Embryonic facial prominence (tissue), 1 donor: ENCODE data around the gene PRKG1.

Experiments
- DNase-seq: peaks from one replicate; pipeline ENCODE4 v3.0.0-alpha.2; 2016; ENCODE audit errors: extremely low spot score

Gene PRKG1

DNA sequence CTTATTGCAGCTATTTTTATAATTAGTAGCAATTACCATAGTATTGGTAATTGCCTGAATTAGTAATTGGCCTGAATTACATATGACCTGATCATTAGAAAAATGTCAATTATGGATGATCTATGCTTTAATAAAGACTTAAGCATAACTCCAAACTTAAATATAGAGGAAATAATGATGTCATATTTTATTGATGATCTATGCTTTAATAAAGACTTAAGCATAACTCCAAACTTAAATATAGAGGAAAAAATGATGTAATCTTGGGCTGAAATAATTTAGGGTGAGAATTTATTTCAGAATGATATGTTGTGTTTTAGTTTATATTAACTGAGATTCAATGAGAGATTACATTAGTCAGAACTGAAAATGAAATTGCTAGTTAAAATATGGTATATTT, 973.8 kb downstream of the PRKG1 start:
- no peak for DNase-seq

DNA sequence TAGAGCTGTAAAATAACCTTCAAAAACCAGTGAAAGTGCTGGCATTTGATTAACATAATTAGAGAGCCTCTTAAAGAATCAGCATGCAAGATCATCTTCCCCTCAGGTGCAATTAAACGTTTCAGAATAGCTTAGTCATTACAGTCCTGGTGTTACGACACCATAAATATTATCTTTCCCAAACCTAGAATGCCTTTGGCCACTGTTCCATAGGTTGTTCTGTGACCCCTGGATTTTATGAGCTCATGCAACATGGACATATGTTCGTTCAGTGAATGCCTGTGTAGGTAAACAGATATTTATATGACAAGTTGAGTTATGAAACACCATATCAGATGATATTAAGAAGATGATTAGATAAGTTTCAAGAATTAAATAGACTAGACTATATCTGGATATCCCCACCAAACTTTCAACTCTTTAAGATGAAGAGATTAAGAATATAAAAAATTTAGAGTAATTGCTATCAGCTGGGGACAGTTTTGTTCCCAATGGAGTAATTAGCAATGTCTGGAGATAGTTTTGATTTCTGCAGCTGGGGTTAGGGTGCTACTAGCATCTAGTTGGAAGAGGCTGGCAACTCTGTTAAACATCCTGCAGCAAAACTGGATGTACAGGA, 976.3 kb downstream of the PRKG1 start:
- no peak for DNase-seq

DNA sequence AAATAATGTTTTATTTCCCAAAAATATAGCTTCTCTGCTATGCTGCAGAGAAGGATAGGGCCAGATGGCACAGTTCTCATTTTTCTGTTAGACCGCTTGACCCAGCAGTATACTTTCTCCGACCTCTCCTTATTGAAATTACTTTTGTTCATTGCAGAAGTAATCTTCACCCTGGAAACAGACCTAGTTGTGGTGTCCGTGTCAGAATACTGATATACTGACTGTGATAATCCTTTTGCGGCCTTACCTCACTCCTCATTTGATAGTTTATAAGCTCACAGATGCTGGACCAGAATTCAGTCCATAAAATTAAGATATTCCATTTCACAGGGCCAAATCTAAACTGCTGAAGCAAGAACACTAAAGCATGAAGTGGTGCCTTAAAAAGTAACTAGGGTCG, 979.2 kb downstream of the PRKG1 start:
- DNase-seq, result no peak

DNA sequence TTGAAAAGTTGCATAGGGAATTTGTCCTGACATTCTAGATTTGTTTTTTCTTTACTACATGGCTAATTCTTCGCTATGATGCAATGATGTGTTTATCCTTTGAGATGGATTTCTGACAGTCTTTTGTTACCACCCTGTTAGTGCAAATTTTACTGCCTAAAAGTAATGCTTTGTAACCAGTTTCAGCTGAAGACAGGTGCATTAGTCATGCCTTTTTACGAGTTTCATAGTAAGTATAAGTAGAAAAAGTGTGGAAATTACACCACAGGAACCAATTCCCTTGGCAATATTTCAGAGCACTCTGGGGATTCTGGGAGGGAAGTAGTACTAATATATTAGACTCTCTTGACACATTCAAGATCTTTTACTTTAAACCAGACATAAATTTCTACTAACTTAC, 982.0 kb downstream of the PRKG1 start:
- no peak for DNase-seq

DNA sequence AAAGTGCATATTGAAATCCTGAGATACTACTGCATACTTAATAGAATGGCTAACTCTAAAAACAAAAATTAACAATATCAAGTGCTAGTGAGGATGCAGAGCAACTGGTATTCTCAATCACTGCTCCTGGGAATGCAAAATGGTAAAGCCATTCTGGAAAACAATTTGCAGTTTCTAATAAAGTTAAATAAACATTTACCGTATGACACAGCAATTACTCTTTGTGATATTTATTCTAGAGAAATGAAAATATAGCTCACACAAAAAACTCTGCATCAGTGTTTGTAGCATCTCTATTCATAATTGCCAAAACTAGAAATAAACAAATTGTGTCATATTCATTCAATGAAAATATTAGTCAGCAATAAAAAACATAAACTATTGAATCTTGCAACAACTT, 984.8 kb downstream of the PRKG1 start:
- no peak for DNase-seq

DNA sequence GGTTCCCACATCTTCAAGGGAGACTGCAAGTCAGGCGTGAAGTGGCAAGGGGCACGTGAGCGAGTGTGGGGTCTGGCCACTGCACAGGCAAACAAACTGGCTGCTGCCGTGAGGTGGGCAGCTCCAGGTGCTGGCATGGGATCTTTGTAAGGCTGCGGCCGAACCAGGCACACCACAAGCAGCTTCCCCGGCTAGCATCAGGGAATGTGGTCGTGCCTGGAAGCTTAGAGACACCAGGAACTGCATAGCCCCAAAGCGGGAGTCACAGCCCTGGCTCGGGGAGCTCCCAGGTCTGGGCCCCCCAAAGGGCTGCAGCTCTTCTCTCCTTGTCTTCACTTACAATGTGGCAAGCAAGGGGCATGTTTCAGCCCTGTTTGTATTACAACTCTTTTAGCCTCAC, 988.9 kb downstream of the PRKG1 start:
- DNase-seq, result no peak

DNA sequence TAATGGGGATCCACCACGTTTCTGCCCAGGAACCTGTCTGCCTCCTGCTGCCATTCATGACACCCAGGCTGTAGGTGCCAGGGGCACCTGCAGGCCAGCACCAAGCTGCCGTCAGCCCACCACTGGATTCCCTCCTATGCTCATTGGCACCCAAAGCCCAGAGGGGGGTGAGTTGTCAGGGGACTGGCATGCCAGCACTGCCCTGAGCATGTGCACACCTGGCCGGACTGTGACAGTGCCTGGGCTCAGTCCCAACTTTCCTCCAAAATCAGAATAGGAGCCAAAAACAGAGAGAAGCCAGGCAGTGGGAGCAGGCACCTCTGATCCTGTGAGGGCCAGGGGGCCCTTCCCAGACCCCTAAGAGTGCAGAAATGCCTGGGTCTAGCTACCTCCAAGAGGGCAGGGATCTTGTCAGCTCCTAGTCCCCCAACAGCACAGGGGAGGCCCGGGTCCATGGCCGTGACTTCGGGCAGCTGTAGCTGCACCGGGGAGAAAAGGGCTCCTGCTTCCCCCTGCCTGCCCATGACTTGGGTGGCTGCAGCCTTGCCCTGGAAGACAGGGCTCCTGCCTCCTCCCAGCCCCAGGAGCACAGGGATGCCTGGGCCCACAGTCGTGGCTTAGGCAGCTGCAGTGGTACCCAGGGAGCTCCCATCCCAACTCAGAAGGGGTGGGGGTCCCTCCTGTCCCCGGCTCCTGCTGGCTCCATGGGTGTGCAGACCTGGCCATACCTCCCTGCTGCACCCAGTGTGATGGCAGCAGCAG, 990.0 kb downstream of the PRKG1 start:
- DNase-seq, result no peak

DNA sequence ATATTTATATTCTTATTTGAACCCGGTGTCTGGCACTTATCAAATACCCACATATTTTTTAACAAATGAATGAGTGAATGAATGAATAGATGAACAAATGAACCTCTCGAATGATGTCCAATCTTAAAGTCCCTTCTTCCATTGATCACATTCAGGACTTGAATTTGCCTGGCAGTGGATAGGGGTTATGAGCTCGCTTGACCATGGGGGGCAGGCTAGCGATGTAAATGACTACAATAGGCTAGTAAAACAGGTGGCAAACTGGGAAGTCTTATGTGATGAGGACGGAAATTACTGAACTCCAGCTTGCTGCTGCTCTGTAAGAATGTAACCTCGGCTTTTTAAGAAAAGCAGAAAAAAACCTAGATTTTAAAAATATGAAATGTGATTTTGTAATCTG, 992.1 kb downstream of the PRKG1 start:
- no peak for DNase-seq

DNA sequence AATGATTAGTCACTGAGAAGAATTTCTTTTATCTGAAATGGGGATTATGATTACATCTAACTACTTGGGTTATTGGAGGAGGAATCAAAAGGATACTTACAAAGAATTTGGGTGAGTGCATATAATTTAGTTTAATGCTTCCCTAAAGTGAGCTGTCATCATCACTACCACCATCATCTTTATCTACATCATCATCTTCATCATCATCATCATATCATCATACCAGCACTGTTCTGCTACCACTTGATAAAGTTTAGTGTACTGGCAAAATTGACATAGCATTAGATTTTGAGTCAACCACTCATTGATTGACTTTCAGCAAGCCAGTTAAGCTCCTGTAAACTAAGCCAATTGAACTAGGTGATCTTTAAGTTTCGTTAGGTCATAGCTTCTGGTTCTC, 994.2 kb downstream of the PRKG1 start:
- no peak for DNase-seq

DNA sequence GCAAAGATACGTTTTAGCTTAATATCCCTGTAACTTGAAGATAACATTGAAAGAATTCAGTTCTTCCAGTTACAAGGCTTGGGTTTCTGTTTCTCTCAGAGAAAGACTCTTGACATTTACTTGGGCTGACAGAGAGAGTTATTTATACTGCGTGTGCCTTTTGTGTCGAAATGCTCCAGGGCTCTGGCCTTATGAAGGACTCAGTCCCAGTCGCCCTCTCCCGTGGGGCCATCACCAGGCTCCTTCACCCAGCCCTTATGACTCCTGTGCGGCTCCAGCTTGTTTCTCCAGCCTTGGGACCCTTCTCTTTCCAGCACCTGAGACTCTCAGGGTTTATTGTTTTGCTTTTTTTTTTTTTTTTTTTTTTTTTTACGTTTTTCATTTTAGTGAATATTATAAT, 997.5 kb downstream of the PRKG1 start:
- DNase-seq, result no peak

DNA sequence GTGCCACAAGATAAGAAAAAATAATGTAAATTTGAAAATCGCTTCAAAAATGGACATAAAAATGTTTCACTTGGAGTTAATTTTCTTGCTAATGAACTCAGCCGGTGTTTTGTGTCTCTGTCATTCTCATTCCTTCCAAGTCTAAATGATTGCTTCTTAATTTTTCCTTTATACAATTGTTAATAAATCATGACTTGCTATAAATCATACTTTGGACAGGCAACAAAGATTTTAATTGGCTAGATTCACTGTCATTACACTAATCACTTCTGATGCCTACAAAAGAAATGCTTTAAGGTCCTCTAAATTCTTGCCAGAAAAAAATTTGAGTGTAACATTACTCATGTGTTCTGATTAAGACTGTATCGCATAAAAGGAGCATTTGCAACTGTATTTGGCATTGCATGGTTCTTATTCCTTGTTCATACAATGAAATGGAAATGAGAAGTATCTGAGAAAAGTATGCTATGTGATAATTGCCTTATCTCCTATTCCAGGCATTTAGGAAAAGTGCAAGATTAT, 1000.3 kb downstream of the PRKG1 start:
- DNase-seq, result no peak

DNA sequence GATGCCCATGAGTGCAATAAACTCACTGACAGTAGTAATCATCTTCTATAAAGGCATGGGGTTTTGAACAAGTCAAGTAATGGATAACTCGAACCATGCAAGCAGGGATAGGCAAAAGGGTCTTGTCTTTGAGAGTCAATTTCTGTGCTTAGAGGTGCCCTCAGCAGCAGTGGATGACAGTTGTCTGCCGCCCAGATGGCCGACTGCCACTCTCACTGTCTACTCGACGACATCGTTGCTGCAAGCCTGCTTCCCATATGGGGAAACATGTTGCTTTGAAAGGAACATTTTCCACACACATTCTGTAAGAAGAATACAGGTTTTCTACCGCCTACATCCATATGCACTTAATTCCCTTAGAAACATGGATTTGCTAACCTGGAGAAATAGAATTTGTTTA, 1003.5 kb downstream of the PRKG1 start:
- no peak for DNase-seq

DNA sequence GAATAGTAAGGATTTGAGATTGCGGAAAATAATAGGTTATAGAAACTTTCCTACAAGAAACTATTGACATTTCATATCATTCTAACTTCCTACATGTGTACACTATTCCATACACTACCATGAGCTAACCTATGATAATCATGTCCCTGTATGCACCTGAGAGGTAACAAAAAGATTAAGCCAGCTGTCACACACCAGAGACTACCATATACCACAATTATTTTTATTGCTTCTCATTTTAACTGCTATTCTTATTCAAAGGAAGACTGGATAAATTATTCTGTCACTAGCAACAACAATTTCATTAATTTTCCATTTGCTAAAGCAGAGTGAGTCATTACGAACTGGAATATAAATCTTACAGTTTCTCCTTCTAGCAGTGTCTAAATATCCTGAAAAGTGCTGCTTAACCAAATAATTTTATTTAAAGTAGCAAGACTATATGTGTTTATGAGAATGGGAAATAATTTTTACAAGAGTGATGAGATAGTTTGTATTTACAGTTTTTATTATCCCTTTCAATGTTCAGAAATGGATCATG, 1004.2 kb downstream of the PRKG1 start:
- DNase-seq, result no peak

DNA sequence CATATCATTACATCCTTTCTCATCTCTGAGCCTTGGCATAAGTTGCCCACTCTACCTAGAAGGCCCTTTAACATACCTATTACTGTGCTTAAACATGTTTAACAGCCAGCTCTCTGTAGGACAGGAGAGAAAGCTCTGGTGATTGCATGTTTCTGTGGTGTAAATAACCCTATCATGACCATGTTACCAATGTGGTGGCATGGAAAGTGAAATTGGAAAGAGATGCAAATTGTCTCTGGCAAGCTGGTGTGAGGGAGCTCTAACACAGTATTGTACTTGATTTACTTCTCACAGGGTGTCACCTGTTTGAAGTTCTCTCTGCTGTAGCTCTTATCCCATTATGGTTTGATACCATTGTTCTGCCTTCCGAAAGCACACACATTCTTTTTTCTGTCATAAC, 1008.0 kb downstream of the PRKG1 start:
- no peak for DNase-seq

DNA sequence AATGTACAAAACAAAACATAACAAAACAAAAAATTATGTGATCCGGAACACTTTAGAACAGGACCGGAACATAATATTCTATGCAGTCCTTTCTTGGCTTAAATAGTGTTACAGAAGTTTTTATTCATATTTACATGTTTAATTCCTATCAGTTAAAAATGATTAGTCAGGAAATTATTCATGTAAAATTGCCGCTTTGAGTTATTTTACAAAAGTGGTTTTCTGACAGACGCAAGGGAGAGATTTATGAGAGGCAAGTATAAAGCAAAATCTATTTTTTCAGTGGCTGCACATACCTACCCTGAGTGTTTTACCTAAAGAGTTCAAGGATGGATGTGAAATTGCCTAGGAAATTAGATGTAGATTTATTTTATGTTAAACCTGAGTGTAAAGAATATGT, 1009.1 kb downstream of the PRKG1 start:
- DNase-seq, result no peak

DNA sequence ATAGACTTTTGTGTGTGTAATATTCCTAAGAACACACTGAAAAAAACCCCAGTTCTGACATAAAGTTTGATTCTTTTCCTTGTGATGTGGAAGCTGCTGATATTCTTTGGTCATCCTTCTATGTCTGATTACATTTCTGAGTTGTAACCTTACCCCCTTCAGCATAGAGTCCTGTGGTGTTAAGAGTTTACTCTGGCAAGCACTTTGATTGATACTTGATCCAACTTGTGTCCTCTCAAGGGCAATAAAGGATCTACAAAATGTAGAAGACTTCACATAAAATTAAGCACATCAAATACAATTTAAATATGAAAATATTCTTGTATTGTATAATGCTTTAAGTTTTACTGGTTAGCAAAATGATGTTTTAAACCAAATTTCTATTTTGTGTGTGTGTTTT, 1018.1 kb downstream of the PRKG1 start:
- no peak for DNase-seq

DNA sequence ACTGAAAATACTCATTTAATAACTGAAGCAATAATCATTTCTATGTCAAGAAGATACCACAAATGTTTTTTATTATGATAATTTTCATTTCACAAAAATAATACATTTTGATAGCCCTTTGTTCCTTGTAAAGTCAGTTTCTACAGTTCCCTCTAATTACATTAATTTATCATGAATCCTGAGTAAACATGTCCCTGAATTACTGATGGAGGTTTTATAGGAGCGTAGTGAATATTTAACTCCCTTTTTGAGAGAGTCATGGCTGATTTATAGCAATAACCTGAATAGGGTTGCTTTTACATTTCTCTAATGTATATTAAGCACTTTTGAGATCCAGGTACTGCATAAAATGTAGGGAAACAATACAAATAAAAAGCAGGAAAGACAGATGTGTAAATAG, 1023.8 kb downstream of the PRKG1 start:
- DNase-seq, result no peak

DNA sequence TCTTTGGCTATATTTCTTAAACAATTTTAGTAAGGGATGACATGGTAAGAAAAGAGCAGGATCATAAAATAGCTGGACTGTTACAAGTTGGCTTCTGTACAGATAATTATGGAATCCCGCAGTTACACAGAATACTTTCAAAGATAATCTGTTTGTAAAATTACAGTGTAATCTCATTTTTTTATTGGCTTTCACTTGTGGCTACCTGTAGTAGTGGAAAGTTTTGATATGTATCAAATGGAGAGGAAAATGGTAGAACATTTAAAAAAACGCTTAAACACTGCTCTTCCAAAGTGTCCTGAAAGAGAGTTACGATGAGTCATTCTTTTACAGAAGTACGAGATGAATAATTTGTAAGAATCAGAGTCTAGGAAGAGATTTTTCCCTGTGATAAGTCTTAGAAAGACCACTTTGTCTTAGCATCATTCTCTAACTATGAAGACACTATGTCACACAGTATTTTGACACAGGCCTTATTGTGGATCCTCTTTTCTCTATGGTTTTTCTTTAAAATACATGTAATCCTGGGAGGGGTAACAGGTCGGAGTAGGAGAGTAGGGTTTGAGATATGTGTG, 1024.8 kb downstream of the PRKG1 start:
- DNase-seq, result no peak

DNA sequence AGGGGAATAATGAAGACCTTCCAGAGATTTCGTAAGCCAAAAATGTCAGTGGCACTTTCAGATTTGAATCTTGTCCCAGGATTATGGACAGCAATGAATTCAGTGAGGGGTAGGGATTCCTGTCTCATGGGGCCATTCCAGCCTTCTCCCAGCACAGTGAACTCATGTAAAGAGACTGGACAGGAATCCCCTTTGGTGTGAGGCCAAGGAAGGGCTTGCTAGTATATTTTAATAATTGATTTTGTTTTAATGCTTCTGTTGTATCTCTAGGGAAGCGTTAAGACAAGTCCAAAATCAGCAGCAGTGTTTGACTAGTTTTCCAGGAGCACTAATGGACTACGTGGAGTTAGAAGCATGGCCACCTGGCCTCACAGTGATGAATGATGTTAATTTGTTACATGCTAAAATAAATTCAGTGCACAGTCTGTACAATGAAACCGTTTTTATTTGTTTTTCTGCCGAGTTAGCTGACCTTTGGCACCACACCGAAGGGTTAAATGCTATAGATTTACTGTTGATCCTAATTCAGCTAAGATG, 1025.8 kb downstream of the PRKG1 start:
- no peak for DNase-seq

DNA sequence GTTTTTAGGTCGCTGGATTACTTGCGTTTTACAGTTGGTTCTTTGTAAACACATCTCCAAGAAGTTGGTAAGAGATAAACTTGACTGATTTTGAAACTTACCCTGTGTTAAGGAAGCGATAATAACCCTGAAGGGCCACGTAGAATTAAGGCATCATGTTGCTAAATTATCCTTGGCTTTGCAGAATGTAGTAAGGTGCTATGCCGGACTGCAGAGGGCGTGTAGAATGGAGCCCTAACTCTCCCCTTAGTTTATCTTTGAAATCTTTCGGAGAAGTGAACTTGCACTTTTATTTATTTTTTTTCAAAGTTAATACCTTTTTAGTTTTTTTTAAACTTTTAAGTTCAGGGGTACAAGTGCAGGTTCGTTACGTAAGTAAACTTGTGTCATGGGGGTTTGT, 1031.0 kb downstream of the PRKG1 start:
- DNase-seq, result no peak

DNA sequence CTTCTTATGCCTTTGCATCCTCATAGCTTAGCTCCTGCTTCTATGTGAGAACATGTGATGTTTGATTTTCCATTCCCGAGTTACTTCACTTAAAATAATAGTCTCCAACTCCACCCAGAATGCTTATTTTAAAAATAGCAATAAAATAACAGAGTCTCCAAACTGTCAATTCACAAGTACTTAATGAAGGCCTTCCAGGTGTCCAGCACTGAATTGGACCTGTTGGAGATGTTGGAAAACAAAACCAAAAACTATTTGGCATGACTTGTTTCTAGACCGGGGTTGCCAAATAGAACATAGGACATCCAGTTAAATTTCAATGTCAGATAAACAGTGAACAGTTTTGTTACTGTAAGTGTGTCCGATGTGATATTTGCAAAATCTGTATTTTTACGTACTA, 1031.7 kb downstream of the PRKG1 start:
- no peak for DNase-seq

DNA sequence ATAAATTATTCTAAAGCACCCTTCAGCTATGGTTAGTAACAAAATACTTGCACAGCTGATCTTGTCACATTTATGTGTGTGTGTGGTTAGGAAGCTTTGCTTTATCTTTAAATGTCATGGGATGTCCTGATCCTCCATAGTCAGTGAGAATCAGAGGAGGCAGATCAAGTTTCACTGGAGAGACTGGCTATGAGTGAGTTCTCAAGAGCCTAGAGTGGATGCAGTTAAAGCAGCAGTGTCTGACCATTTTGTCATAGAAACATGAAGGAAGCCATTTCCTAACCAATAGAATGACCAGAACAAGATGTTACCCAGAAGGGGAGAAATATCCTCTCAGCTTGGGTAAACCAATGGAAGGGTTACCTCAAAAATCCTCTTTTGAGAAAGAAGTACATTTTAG, 1032.6 kb downstream of the PRKG1 start:
- no peak for DNase-seq

DNA sequence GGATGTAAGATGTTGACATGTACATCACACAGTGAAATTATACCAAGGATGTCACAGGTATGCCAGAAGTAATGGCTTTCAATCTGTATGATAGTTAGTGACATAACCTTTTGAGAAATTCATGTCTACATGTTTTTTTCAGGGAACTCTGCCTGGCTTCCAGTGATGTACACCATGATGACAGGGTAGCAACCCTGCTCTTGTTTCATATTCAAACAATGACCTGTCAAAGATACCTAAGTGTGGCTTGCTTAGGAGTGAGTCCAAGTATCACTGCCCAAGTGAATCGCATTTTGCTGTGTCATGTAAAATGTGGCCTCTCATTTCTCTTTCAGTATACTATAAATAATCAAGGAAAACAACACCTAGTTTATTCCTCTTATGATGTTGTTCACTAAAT, 1033.9 kb downstream of the PRKG1 start:
- no peak for DNase-seq
